HG03558 (cell line): Measurements from ENCODE around the gene CCDC17.

ENCODE experiments used
- ATAC-seq: cut with Tn5 transposase; IDR thresholded peaks from one replicate; pipeline ENCODE4 v1.9.1; 2021; ENCODE audit warnings: moderate number of reproducible peaks; ENCODE audit not compliant: unreplicated experiment; ENCODE audit errors: extremely low read depth

CCDC17 gene

GRCh38 chr1:45623972-45624371 is at the start of gene CCDC17:
Gene CCDC17, minus strand, starts transcription at chr1:45624054. Its CDS starts 145 bp downstream, at chr1:45623909.
- ATAC-seq, result no peak

DNA sequence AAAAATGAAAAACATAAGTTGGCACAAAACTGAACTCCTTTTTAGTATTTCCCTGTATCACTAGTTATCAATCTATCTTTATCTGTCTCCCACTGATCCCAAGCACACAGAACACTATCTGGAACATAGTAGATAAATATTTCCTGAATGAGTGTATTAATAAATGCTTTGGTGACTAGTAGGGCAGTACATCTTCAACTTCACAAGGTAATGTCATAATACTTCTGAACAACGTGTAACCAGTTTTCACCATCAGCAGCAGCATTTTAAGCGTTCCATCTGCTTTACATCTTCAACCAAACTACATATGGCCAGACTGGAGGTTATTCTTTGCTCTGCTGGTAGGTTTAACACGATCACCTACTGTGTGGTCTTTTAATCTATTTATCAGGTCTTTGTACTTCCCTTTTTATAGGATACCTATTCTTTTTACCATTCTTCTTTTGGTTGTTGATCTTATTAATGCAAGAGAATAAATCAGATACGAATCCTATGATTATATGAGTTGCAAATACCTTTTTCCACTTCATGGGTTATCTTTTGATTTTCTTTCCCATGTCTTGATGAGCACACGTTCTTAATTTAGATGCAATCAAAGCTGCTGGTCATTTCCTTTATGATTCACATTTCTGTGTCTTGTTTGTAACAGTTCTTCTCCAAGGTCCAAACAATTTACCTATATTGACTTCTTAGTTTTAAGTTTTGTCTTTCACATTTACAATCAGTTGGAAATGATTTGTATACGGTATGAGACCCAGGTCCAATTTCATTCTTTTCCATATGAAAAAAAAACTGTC is 46.2 kb upstream of the CCDC17 start:
- ATAC-seq, result no peak

DNA sequence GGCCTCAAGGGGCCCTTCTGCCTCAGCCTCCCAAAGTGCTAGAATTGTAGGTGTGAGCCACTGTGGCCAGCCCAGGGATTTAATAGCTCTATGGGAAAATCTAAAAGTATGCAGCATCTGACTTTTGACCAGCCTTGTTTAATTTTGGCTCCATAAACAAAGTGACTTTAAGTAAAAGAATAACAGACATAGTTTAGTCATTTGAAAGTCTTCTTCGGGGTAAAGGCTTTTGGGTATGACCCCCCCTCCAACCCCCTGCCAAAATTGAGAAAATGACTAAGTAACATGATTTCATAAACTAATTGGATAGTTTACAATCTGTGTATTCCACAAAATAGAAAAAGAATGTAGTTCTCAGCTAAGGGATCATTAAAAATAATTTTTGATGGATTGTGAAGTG is 45.5 kb upstream of the CCDC17 start:
- no peak for ATAC-seq

DNA sequence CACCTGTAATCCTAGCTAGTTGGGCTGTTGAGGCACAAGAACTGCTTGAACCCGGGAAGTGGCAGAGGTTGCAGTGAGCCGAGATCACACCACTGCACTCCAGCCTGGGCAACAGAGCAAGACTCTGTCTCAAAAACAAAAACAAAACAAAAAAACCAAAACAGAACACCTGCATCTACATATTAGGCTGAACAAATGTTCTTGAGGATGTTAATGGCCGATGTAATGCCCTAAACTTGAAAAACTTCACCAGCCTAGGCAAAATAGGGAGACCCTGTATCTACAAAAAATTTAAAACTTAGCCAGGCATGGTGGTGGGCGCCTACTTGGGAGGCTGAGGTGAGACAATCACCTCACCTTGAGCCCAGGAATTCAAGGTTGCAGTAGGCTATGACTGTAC is 44.7 kb upstream of the CCDC17 start:
- no peak for ATAC-seq

GRCh38 chr1:45667321-45668111 is 43.7 kb upstream of the CCDC17 start:
- no peak for ATAC-seq

GRCh38 chr1:45666836-45667235 is 43.0 kb upstream of the CCDC17 start:
- no peak for ATAC-seq

- ATAC-seq, result no peak
Observed at GRCh38 chr1:45660336-45660735, 36.5 kb upstream of the CCDC17 start.

- ATAC-seq, result no peak
Observed at GRCh38 chr1:45659222-45659621, 35.4 kb upstream of the CCDC17 start.

- no peak for ATAC-seq
Observed at GRCh38 chr1:45658171-45658570, 34.3 kb upstream of the CCDC17 start.

DNA sequence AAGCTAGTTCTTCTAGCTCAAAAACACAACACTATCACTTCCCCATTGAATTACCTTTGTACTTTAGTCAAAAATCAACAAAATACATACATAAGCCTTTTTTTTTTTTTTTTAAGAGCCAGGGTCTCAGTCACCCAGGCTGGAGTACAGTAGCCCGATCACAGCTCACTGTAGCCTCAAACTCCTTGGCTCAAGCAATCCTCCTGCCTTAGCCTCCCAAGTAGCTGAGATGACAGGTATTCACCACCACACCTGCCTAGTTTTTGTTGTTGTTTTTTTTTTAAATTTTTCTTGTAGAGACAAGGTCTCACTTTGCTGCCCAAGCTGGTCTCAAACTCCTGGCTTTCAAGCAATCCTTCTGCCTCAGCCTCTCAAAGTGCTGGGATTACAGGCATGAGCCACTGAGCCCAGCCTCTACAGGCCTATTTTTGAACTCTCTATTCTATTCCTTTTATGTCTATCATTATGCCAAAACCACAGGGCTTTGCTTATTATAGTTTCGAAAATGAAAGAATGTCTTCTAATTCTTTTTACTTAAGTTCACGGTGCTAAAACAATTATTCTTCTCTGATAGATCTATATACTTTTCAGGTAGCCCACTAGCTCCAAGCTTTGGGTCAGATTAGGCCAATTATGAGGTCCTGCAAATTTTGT is 32.8 kb upstream of the CCDC17 start:
- no peak for ATAC-seq

DNA sequence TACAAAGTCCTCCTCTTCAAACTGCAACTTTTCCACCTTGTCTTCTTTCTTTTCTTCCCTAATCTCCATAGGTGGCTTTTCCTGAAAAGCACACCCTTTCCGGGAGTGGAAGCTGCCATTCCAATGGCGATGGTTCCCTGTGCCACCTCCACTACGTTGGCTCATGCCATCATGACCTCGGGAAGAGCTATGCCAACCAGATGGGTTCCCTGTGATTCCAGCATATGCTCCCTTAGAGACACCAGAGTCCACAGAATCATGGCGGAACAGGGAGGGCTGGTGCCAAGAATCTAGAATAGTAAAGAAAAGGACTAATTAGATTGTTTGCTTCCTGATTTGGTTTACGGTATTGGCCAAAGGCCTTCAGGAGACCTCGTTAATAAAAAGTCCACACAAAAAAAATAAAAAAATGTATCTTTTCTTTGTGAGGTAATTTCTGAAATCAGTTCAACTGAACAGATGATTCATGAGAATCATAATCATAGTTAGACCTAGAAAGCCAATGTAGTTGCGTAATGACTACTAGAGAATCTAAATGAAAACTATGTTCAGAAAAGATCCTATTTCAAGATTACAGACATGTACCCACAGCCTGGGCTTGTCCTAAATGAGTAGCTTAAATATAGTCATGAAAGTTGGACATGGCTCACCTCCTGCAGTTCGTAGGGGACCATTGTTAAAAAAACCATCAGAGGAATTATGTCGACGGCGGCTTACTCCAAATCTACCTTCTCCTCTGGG is 30.9 kb upstream of the CCDC17 start:
- no peak for ATAC-seq

- no peak for ATAC-seq
Observed at GRCh38 chr1:45647248-45648021, 23.6 kb upstream of the CCDC17 start.

GRCh38 chr1:45644661-45645060 is 20.8 kb upstream of the CCDC17 start:
- no peak for ATAC-seq

DNA sequence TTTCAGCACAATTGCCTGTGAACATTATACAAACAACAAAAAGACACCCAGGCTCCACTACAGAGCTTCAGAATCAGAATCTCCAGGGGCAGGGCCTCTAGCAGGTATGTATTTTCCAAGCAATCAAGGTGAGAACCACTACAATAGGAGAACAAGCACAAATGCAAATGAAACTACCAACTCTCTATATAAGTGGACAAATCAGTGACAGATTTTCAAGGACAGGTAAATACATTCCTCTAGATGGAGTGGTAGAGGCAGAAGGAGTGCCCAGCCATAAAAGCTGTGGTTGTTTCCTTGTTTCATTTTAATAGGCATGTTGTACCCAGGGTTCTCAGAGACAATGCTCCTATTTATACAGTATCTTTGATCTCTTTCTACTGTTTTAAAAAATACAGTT is 20.1 kb upstream of the CCDC17 start:
- ATAC-seq, result no peak

DNA sequence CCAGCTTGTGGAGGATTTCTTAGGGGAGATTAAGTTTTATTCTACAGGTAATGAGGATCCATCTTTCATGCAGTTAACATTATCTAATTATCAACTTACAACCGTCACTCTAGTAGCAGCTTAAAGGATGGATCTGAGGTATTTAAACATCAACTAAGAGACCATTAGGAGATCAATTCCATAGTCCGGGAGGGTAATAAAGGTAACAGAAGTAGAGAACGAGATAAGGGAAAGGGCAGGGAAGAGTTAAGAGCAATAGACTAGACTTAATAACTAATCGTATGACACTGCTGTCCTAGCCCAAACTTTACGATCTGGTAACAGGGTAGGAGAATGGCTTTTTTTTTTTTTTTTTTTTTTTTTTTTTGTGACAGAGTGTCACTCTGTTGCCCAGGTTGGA is 19.5 kb upstream of the CCDC17 start:
- no peak for ATAC-seq

GRCh38 chr1:45640293-45640692 is 16.4 kb upstream of the CCDC17 start:
- no peak for ATAC-seq

DNA sequence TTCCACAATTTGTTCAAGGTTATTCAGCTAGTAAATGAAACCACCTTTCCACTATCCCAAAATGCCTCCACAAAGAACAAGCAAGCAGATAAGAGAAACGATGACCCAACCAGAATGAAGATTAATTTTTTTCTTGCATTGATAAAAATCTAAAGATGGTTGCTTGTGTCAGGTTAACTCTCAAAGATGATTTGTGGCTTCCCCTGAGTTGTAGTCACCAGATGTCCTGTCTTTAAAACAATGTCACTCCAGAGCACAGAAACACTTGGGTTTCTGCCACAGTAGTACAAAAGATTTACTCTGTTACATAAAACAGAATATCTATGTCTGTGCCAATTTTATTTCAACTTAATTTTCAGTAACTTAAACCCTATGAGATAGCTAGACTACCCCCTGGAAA is 11.4 kb upstream of the CCDC17 start:
- no peak for ATAC-seq

DNA sequence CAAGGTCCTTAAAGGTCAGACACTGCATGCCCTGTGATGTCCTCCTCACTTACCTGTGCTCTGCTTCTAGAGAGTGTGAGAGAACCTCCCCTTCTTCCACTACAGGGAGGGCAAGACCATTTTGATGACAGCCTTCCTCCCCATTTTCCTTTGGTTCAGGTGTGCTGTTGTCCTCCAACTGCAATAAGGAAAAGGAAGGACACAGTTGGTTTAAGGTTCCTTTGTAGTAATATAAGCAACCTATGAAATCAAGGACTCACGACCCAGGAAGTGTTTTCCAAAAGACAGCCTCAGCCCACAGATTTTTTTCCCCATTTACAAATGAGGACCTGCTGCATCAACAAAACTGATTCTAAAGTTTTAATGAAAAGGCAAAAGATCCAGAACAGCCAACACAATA is 6.6 kb upstream of the CCDC17 start:
- ATAC-seq, result no peak

- no peak for ATAC-seq
Observed at GRCh38 chr1:45629035-45629434, 5.2 kb upstream of the CCDC17 start.
